UCSD-AML1 (cell line): ENCODE measurements around the gene LACTBL1.
"Not testable (repeated sequence)": the region's sequence is repeated elsewhere in the genome, so short reads cannot be mapped to it uniquely, and the experiment has no call there.

Experiments used
- DNase-seq: peaks from one replicate; lab custom pipeline; 2025; ENCODE audit not compliant: unreplicated experiment; lab: John Stamatoyannopoulos, UW

Gene LACTBL1

GRCh38 chr1:22972760-22973159 lies at the start of gene LACTBL1:
Gene LACTBL1 (minus strand): TSS chr1:22972866. CDS start chr1:22972316, 550 bp downstream.
- DNase-seq, result no peak

GRCh38 chr1:23021834-23022233 lies 49.2 kb upstream of the LACTBL1 start:
- no peak for DNase-seq

- DNase-seq, result no peak
Observed at GRCh38 chr1:23020706-23021405, 48.2 kb upstream of the LACTBL1 start.

- peak; percentile 58 for DNase-seq
Observed at GRCh38 chr1:23019863-23020625, 47.4 kb upstream of the LACTBL1 start.

GRCh38 chr1:23019094-23019862 lies 46.6 kb upstream of the LACTBL1 start, which contains the start of gene KDM1A:
Gene KDM1A (plus strand): TSS chr1:23019468. CDS start chr1:23019597, 129 bp downstream.
- DNase-seq, result peak; percentile 99

GRCh38 chr1:23018661-23019093 lies 46.0 kb upstream of the LACTBL1 start:
- no peak for DNase-seq

GRCh38 chr1:23013657-23014056 lies 41.0 kb upstream of the LACTBL1 start:
- DNase-seq, result no peak

GRCh38 chr1:23010025-23010424 lies 37.4 kb upstream of the LACTBL1 start:
- DNase-seq, result not testable (repeated sequence)

- no peak for DNase-seq
Observed at GRCh38 chr1:23008901-23009300, 36.2 kb upstream of the LACTBL1 start.

- no peak for DNase-seq
Observed at GRCh38 chr1:23007106-23007505, 34.4 kb upstream of the LACTBL1 start.

- DNase-seq, result not testable (repeated sequence)
Observed at GRCh38 chr1:23004769-23005168, 32.1 kb upstream of the LACTBL1 start.

- no peak for DNase-seq
Observed at GRCh38 chr1:23004112-23004511, 31.4 kb upstream of the LACTBL1 start.

- not testable (repeated sequence) for DNase-seq
Observed at GRCh38 chr1:23002218-23002617, 29.6 kb upstream of the LACTBL1 start.

- DNase-seq, result not testable (repeated sequence)
Observed at GRCh38 chr1:23000133-23000532, 27.5 kb upstream of the LACTBL1 start.

GRCh38 chr1:22997528-22997927 lies 24.9 kb upstream of the LACTBL1 start:
- not testable (repeated sequence) for DNase-seq

GRCh38 chr1:22995774-22996173 lies 23.1 kb upstream of the LACTBL1 start:
- no peak for DNase-seq

GRCh38 chr1:22993220-22993795 lies 20.6 kb upstream of the LACTBL1 start:
- not testable (repeated sequence) for DNase-seq

GRCh38 chr1:22992384-22992783 lies 19.7 kb upstream of the LACTBL1 start:
- not testable (repeated sequence) for DNase-seq

- DNase-seq, result no peak
Observed at GRCh38 chr1:22983944-22984343, 11.3 kb upstream of the LACTBL1 start.

- DNase-seq, result not testable (repeated sequence)
Observed at GRCh38 chr1:22980471-22980790, 7.8 kb upstream of the LACTBL1 start.

GRCh38 chr1:22978299-22978698 lies 5.6 kb upstream of the LACTBL1 start:
- DNase-seq, result no peak
